Measurements from ENCODE around the gene MYADML2. TPM values are rescaled to one million over a fixed set of nuclear protein-coding genes. Genes with fewer than 3 reads are reported as not detected.
A peak's percentile ranks its signal among the peaks of the same experiment; 100 is the strongest.

Gene MYADML2
- total RNA-seq, 2 donors from 2014 or later: 0.27 TPM; not detected in 1

DNA sequence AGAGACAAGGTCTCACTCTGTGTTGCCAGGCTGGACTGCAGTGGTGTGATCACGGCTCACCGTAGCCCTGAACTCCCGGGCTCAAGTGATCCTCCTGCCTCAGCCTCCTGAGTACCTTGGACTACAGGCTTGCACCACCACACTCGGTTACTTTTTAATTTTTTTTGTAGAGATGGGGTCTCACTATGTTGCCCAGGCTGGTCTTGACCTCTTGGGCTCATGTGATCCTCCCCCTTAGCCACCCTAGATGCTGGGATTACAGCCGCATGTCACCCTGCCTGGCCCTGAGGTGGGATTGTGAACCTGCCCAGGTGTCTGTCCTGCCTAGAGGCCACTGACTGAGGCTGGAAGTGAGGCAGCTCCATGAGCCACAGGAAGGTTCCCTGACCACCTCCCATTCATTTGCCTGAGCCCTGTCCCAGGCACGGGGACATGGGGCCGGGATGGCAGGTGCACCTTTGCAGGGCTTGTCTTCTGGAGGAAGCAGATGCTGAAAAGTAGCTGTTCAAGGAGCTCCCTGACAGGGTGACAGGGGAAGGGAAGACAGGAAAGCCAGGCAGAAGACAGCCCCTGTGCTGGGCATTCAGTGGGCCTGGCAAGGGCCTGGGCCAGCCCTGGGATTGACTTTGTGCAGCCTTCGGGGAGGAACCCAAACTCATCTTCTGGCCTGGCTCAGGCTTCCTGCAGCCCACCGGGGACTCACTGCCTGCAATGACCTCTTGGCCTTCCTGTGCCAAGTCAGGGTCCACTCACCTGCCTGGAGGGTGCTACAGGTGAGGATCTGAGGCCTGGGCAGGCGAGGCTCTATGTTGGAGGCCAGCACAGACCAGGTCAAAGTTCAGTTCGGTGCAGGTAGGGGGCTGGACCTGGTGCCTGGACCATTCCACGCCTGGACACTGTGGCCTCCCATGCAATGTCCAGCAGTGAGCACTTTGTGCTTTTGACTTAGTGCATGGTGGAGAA lies 22.1 kb upstream of the MYADML2 start:
- no peak overlapping the region for H3K4me3 ChIP-seq
- no peak overlapping the region for H3K9ac ChIP-seq (ENCODE audit: low read depth in 2 of 2, low read length in 2 of 2)
- no peak for DNase-seq
- TF ChIP-seq, protein P1, sequence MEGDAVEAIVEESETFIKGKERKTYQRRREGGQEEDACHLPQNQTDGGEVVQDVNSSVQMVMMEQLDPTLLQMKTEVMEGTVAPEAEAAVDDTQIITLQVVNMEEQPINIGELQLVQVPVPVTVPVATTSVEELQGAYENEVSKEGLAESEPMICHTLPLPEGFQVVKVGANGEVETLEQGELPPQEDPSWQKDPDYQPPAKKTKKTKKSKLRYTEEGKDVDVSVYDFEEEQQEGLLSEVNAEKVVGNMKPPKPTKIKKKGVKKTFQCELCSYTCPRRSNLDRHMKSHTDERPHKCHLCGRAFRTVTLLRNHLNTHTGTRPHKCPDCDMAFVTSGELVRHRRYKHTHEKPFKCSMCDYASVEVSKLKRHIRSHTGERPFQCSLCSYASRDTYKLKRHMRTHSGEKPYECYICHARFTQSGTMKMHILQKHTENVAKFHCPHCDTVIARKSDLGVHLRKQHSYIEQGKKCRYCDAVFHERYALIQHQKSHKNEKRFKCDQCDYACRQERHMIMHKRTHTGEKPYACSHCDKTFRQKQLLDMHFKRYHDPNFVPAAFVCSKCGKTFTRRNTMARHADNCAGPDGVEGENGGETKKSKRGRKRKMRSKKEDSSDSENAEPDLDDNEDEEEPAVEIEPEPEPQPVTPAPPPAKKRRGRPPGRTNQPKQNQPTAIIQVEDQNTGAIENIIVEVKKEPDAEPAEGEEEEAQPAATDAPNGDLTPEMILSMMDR (IDR thresholded peaks at IDR 0.05): no peak
- peaks cover 6% of the 10 kb centered on the region for H3K27me3 ChIP-seq
- no peaks in the 10 kb centered on the region for H3K9me3 ChIP-seq
- intact Hi-C loops (cut with DNase I): no loop called here
- H3K27ac ChIP-seq: no peak overlapping the region
- no peaks in the 10 kb centered on the region for H3K36me3 ChIP-seq
- H3K4me1 ChIP-seq: peaks cover 14% of the 10 kb centered on the region

DNA sequence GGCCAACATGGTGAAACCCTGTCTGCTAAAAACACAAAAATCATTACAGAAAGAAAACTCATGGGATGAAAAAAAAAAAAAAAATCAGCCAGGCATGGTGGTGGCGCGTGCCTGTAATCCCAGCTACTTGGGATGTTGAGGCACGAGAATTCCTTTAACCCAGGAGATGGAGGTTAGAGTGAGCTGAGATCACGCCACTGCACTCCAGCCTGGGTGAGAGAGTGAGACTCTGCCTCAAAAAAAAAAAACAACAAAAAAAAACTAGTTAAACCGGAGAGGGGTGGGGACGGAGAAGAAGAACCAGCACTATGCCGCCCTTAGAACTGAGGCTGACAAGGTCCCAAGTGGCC lies 21.3 kb upstream of the MYADML2 start:
- no peak overlapping the region for H3K27ac ChIP-seq
- no peak for DNase-seq
- peak overlapping the region; percentile 8 for H3K4me3 ChIP-seq
- H3K9me3 ChIP-seq: no peaks in the 10 kb centered on the region
- TF ChIP-seq, protein P1 (IDR thresholded peaks at IDR 0.05): no peak
- H3K36me3 ChIP-seq: no peaks in the 10 kb centered on the region
- H3K9ac ChIP-seq (ENCODE audit: low read depth in 2 of 2, low read length in 2 of 2): no peak overlapping the region
- peaks cover 12% of the 10 kb centered on the region for H3K27me3 ChIP-seq
- peaks cover 14% of the 10 kb centered on the region for H3K4me1 ChIP-seq
- intact Hi-C loops (cut with DNase I): no loop called here

DNA sequence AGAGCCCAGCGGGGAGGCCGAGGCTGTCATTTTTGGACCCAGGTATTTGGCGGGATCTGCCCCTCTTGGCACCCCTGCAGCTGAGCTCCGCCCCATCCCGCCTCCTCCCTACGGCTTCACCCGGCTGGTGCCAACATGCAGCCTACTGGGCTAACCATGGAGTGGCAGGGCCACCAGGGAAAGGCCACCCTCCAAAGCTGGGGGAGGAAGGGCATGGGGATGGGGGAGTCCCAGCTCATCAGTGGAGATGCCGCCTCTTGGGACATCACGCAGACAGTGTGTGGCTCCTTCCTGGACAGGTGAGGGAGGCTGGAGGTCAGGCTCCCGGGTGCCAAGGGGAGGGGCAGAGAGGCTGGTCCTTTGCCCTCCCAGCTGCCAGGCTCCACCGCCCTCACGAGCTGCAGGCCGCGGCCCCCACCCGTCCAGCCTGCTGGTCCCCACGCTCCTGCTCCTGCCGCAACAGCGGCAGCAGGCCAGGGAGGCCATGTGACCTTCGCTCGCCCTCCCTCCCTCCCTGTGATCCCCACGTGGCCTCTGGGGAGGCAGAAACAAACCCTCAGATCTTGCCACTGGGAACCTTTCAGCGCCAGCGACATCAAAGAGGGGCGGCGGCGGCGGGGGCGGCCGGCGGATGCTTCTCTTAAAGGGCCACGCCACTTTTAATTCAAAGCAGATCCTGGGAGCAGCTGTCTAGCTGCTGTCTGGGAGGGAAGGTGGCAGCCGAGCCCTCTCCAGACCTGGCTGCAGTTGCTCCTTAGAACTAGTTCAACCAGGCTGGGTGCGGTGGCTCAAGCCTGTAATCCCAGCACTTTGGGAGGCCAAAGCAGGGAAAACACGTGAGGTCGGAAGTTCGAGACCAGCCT lies 20.7 kb upstream of the MYADML2 start:
- H3K9ac ChIP-seq (ENCODE audit: low read depth in 2 of 2, low read length in 2 of 2): peak overlapping the region; percentile 40 to 43
- TF ChIP-seq, protein P1 (IDR thresholded peaks at IDR 0.05): no peak
- intact Hi-C loops (cut with DNase I): no loop called here
- no peak overlapping the region for H3K27ac ChIP-seq
- peaks cover 14% of the 10 kb centered on the region for H3K4me1 ChIP-seq
- no peaks in the 10 kb centered on the region for H3K9me3 ChIP-seq
- DNase-seq: peak; percentile 83
- peak overlapping the region; percentile 8 for H3K4me3 ChIP-seq
- H3K36me3 ChIP-seq: no peaks in the 10 kb centered on the region
- H3K27me3 ChIP-seq: peaks cover 18% of the 10 kb centered on the region

DNA sequence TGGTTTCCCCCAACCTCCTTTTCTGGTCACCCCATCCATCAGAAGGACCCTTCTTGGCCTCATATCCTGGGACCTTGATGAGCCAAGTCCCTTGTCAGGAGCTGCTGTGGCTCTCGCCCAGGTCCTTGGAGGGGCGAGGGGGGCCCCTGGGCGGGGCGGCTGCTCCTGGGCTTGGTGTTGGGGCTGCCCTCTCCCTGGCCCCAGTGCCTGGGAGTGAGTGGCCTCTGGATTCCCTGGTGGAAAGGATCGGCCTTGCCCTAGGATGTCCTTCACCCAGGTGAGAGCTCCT lies 20.2 kb upstream of the MYADML2 start:
- Histone ChIP-seq H3K4me1 (peaks cover 14% of the 10 kb centered on the region), H3K9ac (ENCODE audit: low read depth in 2 of 2, low read length in 2 of 2) (peak overlapping the region; percentile 40 to 43), H3K36me3 (no peaks in the 10 kb centered on the region), H3K9me3 (no peaks in the 10 kb centered on the region), H3K27ac (no peak overlapping the region), H3K4me3 (no peak overlapping the region), H3K27me3 (peaks cover 24% of the 10 kb centered on the region)
- TF ChIP-seq, protein P1 (IDR thresholded peaks at IDR 0.05): no peak
- intact Hi-C loops (cut with DNase I): no loop called here
- no peak for DNase-seq

DNA sequence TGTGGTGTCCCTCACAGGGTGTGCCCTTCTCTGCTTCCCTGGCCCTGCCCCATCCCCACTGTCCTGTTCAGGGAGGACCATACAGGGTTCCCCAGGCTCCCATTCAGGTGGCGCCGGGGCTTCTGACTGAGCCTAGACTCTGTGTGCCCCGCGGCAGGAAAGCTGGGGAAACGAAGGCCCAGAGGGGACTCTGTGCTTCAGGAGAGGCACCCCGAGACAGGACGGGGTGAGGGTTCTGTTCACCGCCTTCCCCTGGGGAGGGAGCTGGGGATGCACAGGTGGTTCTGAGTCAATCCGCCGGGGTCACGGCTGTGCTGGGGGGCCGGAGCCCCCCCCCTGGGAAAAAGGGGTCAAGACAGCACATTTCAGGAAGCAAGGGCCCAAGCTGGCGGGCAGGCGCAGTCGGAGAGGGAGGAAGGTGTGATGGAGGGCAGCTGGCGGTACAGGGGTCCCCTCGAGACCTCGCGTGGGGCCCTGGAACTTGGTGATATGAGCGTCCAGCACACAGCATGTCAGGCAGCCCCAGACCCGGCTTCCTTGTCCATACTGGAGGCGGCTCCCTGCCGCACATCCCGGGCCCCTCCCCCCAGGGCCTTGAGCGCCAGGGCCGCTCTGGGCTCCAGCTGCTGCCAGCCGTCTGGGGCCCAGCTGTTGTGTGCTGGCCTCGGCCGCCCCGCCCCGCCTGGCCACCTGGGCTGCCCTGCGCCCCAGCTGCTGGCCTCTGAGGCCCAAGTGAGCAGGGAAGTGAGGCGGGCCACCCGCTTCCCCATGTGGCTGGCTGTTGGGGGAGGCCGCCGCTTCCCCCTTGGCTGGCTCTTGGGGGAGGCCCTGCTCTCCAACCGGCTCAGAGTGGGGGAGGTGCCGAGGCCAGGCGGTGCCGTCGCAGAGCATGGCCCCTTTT lies 19.6 kb upstream of the MYADML2 start:
- Histone ChIP-seq H3K9me3 (no peaks in the 10 kb centered on the region), H3K27me3 (peaks cover 30% of the 10 kb centered on the region), H3K4me1 (peaks cover 14% of the 10 kb centered on the region), H3K4me3 (no peak overlapping the region), H3K9ac (ENCODE audit: low read depth in 2 of 2, low read length in 2 of 2) (no peak overlapping the region), H3K27ac (no peak overlapping the region), H3K36me3 (no peaks in the 10 kb centered on the region)
- TF ChIP-seq, protein P1 (IDR thresholded peaks at IDR 0.05): no peak
- intact Hi-C loops (cut with DNase I): no loop called here
- peak; percentile 67 for DNase-seq
